OCI-LY7 (cell line): Measurements from ENCODE around the gene TM9SF3. TPM values are rescaled to one million over a fixed set of nuclear protein-coding genes. Genes with fewer than 3 reads are reported as not detected.
A peak's percentile ranks its signal among the peaks of the same experiment; 100 is the strongest.

Source experiments
- BruUV-seq: library from RNA; stranded (reverse); fragments of 400-500 nt; replicated peaks from 2 replicates; lab custom pipeline; 2021; lab: Mats Ljungman, UMichigan
- CTCF ChIA-PET: fragments of 300-600 bp; sonication (Branson Sonifier 250); formaldehyde crosslinking; loops from one replicate; lab custom pipeline; 2022; ENCODE audit warnings: antibody characterized with exemption; ENCODE audit not compliant: unreplicated experiment; lab: Charles Lee
- POLR2A ChIA-PET: fragments of 300-600 bp; sonication (Branson Sonifier 250); formaldehyde crosslinking; loops from one replicate; lab custom pipeline; 2022; ENCODE audit warnings: antibody characterized with exemption; lab: Charles Lee
- DNase-seq: peaks from one replicate; pipeline ENCODE4 v3.0.0-alpha.2; 2015; ENCODE audit warnings: low spot score
- H2AFZ ChIP-seq: fragments of 200-600 bp; sonication (generic), shearing (Covaris generic); 2 replicates; pipeline ENCODE4 v1.6.1; 2014; ENCODE audit warnings: mild to moderate bottlenecking, antibody characterized with exemption, low read length, moderate library complexity
- H3K27ac ChIP-seq: fragments of 200-600 bp; sonication (generic); 2 replicates; pipeline ENCODE4 v1.5.1; 2014; ENCODE audit warnings: mixed run types, low read depth, mild to moderate bottlenecking, moderate library complexity, low read length, inconsistent platforms; ENCODE audit not compliant: poor library complexity, severe bottlenecking
- H3K36me3 ChIP-seq: fragments of 200-600 bp; sonication (generic); 2 replicates; pipeline ENCODE4 v1.6.1; 2014; ENCODE audit warnings: mild to moderate bottlenecking, antibody characterized with exemption, low read length, moderate library complexity, mixed read lengths; ENCODE audit not compliant: insufficient read depth
- H3K4me1 ChIP-seq: fragments of 200-600 bp; sonication (generic); 2 replicates; pipeline ENCODE4 v1.5.1; 2014; ENCODE audit warnings: mild to moderate bottlenecking, low read length; ENCODE audit not compliant: insufficient read depth, poor library complexity, severe bottlenecking
- H3K4me2 ChIP-seq: fragments of 200-600 bp; sonication (generic); 2 replicates; pipeline ENCODE4 v1.6.1; 2014; ENCODE audit warnings: mild to moderate bottlenecking, low read length
- H3K4me3 ChIP-seq: fragments of 200-600 bp; sonication (generic); 2 replicates; pipeline ENCODE4 v1.5.1; 2014; ENCODE audit warnings: mild to moderate bottlenecking, low read depth, low read length; ENCODE audit not compliant: poor library complexity, severe bottlenecking
- H3K79me2 ChIP-seq: fragments of 200-600 bp; sonication (generic); 2 replicates; pipeline ENCODE4 v1.6.1; 2016; ENCODE audit warnings: low read depth, mild to moderate bottlenecking, low read length, moderate library complexity, mixed read lengths; ENCODE audit not compliant: insufficient read depth
- H3K9me2 ChIP-seq: fragments of 200-600 bp; sonication (generic); 2 replicates; pipeline ENCODE4 v1.6.1; 2016; ENCODE audit warnings: mild to moderate bottlenecking, low read length, mixed read lengths; ENCODE audit not compliant: insufficient read depth
- H3K9me3 ChIP-seq: fragments of 200-600 bp; sonication (generic); 2 replicates; pipeline ENCODE4 v1.6.1; 2014; ENCODE audit warnings: mild to moderate bottlenecking, mixed run types, low read length, mixed read lengths
- H4K20me1 ChIP-seq: fragments of 200-600 bp; sonication (generic); 2 replicates; pipeline ENCODE4 v1.6.1; 2014; ENCODE audit warnings: mild to moderate bottlenecking, antibody characterized with exemption, low read length, moderate library complexity, mixed read lengths; ENCODE audit not compliant: insufficient read depth
- EZH2phosphoT487 ChIP-seq: fragments of 200-600 bp; sonication (generic); IDR thresholded peaks from 2 replicates; pipeline ENCODE4 v1.6.1; 2018; ENCODE audit warnings: low read depth, borderline replicate concordance, mild to moderate bottlenecking, mixed run types, antibody characterized with exemption, low read length, moderate library complexity, mixed read lengths
- intact Hi-C: fragments of 100-400 bp; cut with micrococcal nuclease; formaldehyde crosslinking; loops from one replicate; pipeline ENCODE4 v1.10.0; 2022; ENCODE audit not compliant: unreplicated experiment
- total RNA-seq, 2 experiments: library from RNA; depleted of rRNA in 1 of 2; stranded (reverse); fragments of >200 nt in 1 of 2; shearing (Covaris generic) in 1 of 2; gene quantifications; 2 replicates each; pipeline ENCODE4 v1.2.3, GENCODE V29; 2014 to 2022
- TF ChIP-seq, protein P1 (sequence below): fragments of 200-600 bp; sonication (generic); conservative IDR thresholded peaks from 2 replicates; pipeline ENCODE4 v1.5.1; 2014; ENCODE audit warnings: mild to moderate bottlenecking, antibody characterized with exemption, low read length, moderate library complexity, mixed read lengths

TM9SF3 gene
- total RNA-seq, 2 experiments from 2014 or later = 23.0 to 88.8 TPM

DNA sequence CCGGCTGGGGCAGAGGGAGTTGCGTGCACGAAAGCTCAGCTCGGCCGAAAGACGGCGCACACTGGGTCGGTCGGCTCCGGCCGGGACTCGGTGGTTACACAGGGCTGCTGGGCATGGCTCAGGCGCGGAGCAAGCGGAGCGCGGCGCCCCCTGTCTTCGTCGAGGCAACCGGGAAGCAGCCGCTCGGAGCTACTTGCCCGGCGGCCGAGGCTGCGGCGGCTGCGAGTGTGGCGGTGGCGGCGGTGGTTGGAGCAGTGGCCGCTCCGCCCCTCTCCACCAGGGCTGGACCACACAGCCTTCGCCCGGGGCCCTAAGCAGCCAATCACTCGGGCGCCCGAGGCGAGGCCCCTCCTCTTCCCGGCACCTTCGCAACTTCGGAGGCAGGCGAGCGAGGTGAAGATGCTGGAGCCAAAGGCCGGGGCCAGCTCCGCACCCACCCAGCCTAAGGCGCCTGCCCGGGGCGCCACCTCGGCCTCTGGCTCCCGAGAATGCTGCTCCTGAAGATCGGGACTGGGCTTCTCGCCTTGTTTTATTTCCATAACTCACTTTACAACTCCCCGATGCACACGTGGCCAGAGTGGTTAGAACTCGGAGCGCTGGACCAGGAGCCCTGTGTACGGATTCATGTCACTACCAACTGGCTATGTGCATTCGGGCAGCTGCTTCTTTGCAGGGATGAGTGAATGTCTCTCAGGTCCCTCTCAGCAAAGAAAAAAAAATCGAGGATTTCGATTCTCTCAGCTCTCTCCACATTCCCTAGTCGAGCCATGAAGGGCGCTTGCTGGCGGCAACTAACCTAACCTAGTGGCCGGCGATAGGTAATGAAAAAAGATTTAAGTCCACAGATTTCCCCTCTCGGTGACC lies 72.9 kb downstream of the TM9SF3 start, which contains the start of gene TLL2:
Gene TLL2, minus strand, starts transcription at position 229 of the 864 bp plus-strand sequence. CDS start 241 bp downstream, outside the sequence.
- no peaks in the 10 kb centered on the region for H3K79me2 ChIP-seq
- H3K4me1 ChIP-seq = peaks cover 19% of the 10 kb centered on the region
- peak; percentile 84 for DNase-seq
- no TSS peak for BruUV-seq
- H4K20me1 ChIP-seq = no peaks in the 10 kb centered on the region; the same call in 1 of the 2 replicates
- H3K27ac ChIP-seq = peak within 1 kb of the TSS; percentile 9
- H3K4me3 ChIP-seq = peak within 1 kb of the TSS; percentile 69
- TF ChIP-seq, protein P1, sequence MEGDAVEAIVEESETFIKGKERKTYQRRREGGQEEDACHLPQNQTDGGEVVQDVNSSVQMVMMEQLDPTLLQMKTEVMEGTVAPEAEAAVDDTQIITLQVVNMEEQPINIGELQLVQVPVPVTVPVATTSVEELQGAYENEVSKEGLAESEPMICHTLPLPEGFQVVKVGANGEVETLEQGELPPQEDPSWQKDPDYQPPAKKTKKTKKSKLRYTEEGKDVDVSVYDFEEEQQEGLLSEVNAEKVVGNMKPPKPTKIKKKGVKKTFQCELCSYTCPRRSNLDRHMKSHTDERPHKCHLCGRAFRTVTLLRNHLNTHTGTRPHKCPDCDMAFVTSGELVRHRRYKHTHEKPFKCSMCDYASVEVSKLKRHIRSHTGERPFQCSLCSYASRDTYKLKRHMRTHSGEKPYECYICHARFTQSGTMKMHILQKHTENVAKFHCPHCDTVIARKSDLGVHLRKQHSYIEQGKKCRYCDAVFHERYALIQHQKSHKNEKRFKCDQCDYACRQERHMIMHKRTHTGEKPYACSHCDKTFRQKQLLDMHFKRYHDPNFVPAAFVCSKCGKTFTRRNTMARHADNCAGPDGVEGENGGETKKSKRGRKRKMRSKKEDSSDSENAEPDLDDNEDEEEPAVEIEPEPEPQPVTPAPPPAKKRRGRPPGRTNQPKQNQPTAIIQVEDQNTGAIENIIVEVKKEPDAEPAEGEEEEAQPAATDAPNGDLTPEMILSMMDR = peak; percentile 68
- no peak for TF ChIP-seq EZH2phosphoT487
- 0 out of 2 replicates have a peak, but pooled peaks cover 1% of the 10 kb centered on the region for H3K36me3 ChIP-seq
- no peaks in the 10 kb centered on the region for H3K9me2 ChIP-seq
- H2AFZ ChIP-seq = peak within 1 kb of the TSS; percentile 56; the same call in 1 of the 2 replicates
- intact Hi-C loops = loop anchor here (2.0 to 10.0 kb wide), 2 partner anchors 139 to 231 kb away; no protein-coding TSS in a partner anchor
- peak within 1 kb of the TSS; percentile 95 for H3K4me2 ChIP-seq
- ChIA-PET CTCF (interaction anchor here (0.5 to 1.0 kb wide), 4 partner anchors 120 to 642 kb away, joined by 3 to 6 read pairs (median 4); no protein-coding TSS in a partner anchor), POLR2A (interaction anchor here (0.7 to 1.5 kb wide), 4 partner anchors 23 to 67 kb away, joined by 3 to 4 read pairs (median 3); no protein-coding TSS in a partner anchor)
- H3K9me3 ChIP-seq = no peaks in the 10 kb centered on the region

DNA sequence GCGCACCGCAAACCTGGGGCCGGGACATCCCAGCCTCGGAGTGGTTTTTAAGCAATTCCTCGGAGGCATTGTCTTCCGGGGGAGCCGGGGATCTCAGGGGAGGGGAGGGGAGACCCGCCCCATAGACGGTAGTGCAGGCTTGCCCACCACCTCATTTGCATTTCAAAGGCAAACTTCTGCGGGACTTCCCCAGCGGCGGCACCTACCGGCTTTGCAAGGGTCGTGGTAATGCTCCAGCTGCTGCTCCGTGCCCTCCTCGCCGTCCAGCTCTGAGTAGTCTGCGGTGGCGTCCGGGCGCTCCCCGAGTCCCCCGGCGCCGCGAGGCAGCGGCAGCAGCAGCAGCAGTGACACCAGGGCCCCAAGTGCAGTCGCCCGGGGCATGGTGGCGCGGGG lies 73.5 kb downstream of the TM9SF3 start:
- peak; percentile 74 for DNase-seq
- H2AFZ ChIP-seq = peak overlapping the region; percentile 56; the same call in 1 of the 2 replicates
- TF ChIP-seq, protein P1 = no peak
- TF ChIP-seq EZH2phosphoT487 = no peak
- BruUV-seq = no TSS peak
- H3K9me3 ChIP-seq = no peaks in the 10 kb centered on the region
- intact Hi-C loops = loop anchor here (2.0 to 10.0 kb wide), 2 partner anchors 138 to 232 kb away; no protein-coding TSS in a partner anchor
- H4K20me1 ChIP-seq = no peaks in the 10 kb centered on the region; the same call in 1 of the 2 replicates
- H3K9me2 ChIP-seq = no peaks in the 10 kb centered on the region
- peak overlapping the region; percentile 95 for H3K4me2 ChIP-seq
- H3K79me2 ChIP-seq = no peaks in the 10 kb centered on the region
- H3K4me3 ChIP-seq = peak overlapping the region; percentile 69
- H3K4me1 ChIP-seq = peaks cover 19% of the 10 kb centered on the region
- peak overlapping the region; percentile 9 for H3K27ac ChIP-seq
- no peaks in the 10 kb centered on the region for H3K36me3 ChIP-seq
- POLR2A ChIA-PET = interaction anchor here (0.6 to 1.5 kb wide), 3 partner anchors 22 to 539 kb away, joined by 3 to 4 read pairs (median 3); no protein-coding TSS in a partner anchor
- CTCF ChIA-PET = interaction anchor here (0.6 to 1.0 kb wide), 2 partner anchors 119 to 642 kb away, joined by 3 to 6 read pairs; no protein-coding TSS in a partner anchor
